ENCODE results near the gene KCND1.

Gene KCND1

DNA sequence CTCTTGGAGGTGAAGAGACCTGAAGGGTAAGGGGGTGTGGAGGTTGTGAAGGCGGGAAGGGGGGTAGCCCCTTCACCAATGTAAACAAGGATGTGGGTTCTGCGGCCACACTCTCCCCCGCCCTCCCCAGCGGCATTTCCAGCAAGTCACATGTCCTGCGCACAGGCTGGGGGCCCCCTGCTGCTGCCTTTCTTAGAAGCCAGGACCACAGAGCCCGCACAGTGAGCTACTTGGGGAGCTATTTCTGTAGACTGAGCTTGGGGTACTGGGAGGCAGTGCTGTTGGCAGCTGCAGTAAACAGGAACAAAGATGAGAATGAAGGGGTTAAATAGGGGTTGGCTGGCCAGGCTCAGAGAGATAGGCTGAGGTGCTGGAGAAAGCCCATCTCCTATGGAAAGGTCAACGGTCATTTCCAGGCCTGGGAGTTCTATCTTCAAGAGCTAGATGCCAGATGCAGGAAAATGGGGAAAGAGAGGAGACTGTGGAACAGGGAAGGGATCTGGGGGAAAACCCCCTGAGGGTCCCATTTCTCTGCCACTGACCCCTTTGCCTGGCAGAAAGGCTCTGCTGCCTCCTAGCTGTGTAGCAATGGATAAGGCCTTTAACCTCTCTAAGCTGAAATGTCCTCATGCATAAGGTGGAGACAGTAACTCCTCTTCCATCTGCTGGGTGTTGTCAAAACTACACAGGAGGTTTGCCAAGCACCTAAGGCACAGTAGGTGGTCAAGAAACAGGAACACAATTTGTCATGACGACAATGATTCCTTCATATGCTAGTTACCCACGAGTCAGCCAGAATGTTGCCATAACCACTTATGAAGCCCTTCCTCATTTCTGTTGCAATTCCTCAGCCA is 34.4 kb downstream of the KCND1 start:
- DNase-seq (ENCODE audit: low spot score): no peak

DNA sequence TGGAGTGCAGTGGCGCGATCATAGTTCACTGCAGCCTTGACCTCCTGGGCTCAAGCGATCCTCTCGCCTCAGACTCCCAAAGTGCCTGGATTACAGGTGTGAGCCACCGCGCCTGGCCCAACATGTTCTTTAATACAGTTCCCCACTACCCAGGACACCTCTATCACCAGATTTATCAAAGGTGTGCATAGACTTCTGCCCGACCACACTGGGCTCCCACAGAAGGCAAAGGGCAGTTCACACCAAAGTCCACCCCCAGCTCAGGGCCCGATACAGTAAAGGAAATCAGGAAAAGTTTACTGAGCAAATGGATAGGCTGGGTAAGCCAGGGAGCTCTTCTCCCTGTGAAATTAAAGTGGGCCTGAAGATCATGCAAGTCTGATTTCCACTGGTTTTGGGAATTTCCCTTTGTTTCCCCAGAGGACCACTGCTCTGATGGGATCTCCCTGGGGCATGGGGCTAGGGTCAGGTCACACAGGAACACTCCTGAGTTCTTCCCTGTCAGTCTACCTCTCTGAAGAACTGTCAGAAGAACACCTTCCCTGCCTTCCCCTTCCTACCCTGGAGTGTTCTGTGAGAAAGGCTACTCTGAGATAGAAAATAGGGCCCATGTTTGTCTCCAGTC is 35.1 kb downstream of the KCND1 start:
- no peak for DNase-seq (ENCODE audit: low spot score)

DNA sequence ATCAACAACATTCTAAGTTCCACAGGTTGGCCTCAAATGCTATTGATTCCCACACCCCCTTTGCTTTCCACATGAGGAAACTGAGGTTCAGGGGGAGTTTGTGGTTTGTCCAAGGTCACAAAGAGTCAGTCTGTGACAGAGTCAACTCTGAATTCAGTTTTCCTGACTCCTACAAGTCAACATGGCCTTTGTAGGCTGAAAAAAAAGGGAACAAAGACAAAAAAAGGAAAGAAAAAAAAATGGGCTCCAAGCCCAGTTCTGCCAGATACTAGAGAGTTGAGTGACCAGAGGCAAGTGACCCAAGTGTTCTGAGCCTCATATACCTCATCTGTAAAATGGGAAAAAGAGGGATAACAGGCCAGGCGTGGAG is 36.4 kb downstream of the KCND1 start:
- no peak for DNase-seq (ENCODE audit: low spot score)

DNA sequence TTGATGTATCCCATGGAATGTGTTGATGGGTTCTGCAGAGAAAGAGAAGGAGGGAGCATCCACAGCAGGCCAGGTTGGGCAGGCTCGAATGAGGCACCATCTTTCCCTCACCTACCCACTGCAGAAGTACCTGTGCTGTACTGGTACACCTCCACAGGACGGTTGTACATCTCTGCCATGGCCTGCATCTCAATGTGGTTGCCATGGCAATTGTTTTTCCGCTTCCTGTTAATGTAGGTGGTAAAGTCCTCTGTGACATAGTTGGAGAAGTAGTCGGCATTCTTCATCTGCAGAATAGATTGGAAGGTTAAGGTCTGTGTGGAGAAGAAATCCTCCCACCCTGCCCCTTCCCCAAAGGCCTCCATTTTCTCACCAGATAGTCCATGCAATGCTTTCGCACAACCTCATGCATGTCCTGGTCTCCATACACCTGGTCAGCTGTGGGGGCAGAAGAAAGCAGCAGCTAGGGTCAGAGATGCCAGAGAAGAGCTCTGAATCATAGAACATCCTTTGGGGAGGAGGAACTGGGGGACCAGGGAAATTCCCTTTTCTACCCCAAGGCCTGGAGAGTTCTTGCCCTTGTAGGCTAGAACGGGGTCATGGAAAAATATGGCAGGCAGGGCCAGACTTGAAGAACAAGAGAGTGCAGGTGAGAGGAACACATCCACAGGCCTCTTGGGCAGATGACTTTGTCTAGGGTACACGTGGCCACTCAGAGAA is 36.9 kb downstream of the KCND1 start:
- DNase-seq (ENCODE audit: low spot score): no peak

DNA sequence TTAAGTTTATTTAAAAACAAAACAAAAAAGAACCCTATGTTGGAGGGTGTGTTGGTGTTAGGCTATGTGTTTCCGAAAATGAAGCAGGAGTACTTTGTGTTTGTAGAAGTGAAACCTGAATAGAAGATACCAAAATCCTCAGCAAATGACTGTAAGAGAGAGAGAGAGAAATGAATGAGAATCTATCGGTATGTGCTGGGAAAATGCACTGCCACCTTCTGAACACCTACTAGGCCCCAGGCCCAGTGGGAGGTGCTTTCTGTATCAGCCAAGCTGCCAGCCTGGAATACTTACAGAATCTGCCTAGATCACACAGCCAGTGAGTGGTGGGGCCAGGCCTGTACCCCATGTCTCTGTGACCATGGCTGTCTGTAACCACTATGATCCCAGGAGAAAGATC is 37.9 kb downstream of the KCND1 start:
- DNase-seq (ENCODE audit: low spot score): no peak

DNA sequence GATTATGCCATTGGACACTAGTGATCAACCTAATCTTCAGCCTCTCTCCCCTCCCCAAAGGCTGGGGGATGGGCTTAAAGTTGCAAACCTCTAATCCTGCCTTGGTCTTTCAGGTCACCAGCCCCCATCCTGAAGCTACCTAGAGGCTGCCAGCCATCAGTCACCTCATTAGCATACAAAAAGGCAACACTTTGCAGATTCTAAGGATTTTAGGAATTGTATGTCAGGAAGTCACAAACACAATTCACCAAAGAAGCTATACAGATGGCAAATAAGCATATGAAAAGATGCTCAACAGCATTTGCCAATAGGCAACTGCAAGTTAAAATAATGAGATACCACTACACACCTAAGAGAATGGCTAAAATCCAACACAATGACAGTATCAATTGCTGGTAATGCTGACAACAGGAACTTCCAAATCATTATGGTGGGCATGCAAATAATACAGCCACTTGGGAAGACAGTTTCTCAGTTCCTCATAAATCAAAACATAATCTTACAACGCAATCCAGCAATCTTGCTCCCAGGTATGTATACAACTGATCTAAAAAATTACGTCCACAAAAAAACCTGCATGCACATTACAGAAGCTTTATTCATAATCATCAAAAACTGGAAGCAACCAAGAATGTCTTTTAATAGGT is 43.8 kb downstream of the KCND1 start:
- no peak for DNase-seq (ENCODE audit: low spot score)

DNA sequence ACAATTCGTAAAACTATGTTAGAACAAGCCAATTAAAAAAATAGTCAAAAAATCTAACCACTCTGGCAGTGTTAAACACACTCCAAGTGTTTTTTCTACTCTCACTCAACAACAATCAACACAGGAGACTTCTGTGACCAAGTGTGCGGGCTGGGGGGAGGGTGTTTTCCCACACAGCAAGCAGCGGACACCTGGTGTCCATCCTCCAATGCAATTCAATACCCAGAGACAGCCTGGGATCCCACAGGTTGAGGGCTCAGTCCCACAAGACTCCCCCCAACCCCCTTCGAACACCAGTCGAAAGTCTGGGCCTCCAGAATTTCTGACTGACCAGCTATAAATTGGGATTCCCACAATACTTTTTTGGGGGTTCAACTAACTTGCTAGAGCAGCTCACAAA is 44.5 kb downstream of the KCND1 start:
- no peak for DNase-seq (ENCODE audit: low spot score)

DNA sequence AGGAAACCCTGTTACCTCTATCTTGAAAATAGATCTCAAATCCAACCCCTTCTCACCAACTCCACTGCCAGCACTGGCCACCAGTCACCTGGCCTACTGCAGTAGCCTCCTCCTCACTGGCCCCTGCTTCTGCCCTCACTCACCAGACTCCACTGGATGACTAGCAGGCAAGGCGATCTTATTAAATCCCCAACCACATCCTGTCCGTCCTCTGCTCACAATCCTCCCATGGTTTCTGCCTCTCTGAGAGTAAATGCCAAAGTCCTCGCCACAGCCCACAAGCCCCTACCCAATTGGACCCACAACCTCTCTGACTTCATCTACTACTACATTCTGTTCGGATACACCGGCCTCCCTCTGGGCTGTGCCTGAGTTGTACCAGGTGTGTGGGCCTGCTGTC is 47.4 kb downstream of the KCND1 start:
- no peak for DNase-seq (ENCODE audit: low spot score)

DNA sequence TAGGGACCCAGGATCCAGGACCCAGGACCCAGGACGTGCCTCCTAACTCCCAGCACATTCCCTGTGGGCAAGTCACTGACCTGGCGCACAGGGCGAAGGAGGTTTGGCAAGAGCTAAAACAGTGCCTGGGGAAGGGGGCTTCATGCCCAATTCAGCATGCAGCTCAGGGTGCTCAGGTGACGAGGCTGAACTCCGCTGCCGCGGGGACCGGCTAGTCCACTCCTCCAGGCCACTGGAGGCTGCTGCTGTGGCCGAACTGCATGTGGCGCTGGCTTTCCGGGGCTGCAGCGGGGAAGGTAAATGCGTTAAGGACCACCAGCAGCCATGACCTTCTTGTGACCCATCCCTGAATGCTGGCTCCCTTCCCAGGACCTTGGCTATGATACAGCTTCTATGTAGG is 47.9 kb downstream of the KCND1 start:
- DNase-seq (ENCODE audit: low spot score): no peak

DNA sequence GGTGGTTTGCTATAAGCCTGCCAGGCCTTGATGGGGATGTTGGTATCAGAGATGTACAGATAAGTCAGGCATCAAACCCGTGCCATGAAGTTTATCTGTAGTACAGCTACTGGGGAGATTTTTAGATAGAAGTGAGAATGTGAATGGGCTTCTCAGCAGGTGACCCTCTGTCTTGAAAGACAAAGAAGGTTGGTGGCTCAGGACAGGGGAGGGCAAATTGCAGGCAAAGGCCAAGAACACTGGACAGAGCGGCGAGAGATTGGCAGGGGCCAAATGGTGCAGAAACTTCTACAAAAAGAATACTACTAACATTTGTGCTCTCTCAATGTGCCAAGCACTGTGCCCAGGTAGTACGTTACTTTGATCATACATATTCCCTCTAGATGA is 50.9 kb downstream of the KCND1 start:
- DNase-seq (ENCODE audit: low spot score): no peak

DNA sequence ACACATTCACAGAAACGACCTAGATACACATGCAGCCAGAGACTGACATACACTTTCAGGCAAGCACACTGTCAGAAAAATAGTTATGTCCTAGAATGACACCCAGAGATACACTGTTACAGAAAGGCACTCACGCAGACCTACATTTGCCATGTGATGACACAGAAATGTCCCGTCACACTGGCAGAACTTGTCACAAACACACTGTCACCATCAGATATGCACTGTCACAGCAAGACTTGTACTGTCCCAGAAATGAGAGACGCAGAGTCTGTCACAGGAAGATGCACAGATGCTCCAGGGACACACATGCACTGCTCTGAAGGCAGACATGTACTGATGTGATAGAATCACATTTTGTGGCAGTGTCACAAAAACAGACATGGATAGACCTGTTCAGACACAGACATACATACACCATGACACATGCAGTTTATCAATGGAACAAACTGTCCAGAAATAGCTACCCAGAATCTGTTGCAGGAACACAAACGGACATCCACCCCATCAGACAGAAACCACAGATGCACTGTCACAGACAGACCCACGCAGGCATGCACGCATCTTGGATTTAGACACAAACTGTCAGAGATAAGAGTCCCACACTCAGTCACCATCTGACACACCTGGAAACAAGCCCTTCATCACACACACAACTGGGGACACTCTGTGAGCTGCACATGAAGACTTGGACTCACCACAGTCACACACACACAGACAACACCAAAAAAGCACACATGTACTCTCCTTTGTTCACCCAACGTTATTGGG is 51.5 kb downstream of the KCND1 start:
- no peak for DNase-seq (ENCODE audit: low spot score)

DNA sequence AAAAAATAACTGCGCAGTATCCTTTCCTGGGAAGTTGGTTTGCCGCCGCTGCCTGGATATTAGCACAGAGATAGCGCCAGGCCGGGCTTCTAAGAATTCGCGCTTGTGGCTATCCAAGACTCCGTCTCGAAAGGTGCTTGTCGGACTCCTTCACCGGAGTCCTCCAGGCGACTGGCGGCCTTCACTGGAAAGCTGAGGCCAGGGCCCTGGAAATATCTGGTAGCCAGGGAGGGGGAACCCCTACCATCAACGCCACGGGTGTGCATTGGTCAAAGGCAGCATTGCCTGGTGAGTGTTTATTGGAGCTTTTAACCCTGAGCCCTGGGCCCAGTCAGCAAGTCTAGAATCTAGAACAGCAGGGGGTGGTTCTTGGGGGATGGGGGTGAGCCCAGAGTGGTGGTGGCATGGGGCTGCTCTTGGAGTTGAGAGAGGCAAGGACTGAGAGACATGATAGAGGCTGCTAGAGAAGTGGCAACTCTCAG is 52.2 kb downstream of the KCND1 start:
- no peak for DNase-seq (ENCODE audit: low spot score)

DNA sequence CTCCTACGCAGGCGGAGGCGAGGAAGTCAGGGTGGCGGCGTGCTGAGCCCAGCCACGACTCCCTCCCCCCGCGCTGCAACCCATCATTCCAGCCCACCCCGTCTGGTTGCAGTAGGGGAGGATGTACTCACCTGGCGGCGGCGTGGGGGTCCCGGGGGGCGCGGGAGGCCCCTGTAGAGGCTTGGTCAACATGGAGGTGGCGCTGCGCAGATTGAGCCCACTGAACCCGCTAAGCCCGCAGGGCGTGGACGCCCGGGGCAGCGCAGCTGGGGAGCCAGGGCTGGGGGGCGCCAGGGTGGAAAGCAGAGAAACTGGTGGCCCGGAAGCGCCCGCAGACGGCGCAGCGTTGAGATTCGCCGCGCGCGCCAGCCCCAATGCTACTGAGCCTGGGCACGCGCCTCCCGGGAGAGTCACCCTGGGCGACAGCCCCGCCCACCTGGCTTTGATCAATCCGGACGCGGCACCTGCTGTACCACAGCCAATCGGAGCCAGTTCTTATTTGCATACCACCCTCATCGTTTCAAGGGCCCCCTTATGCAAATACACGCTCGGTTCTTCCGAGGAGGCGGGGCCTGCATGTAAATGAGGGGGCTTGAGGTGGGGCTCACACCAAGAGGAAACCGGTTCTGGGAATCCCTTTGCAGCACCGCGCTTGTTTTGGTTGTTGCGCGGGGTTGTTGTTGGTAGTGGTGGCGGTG is 52.9 kb downstream of the KCND1 start, which contains the start of gene PIM2:
TSS of gene PIM2 (minus strand) at position 382 of the 698 bp plus-strand sequence. CDS start at position 192, 190 bp downstream.
- peak; percentile 88 for DNase-seq (ENCODE audit: low spot score)

DNA sequence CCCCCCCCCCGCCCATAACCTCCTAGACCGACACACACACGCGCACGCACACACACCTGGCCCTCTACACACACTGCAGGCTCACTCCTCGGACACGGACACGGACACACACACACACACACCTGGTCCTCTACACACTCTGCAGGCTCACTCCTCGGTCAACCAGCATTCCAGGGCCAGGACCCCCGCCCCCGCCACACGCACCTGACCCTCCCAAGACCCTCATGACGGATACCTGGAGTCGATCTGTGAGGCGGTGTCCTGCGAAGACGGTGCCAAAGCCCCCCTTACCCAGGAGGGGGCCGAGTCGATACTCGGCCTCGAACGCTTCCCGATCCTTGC is 53.4 kb downstream of the KCND1 start:
- no peak for DNase-seq (ENCODE audit: low spot score)

DNA sequence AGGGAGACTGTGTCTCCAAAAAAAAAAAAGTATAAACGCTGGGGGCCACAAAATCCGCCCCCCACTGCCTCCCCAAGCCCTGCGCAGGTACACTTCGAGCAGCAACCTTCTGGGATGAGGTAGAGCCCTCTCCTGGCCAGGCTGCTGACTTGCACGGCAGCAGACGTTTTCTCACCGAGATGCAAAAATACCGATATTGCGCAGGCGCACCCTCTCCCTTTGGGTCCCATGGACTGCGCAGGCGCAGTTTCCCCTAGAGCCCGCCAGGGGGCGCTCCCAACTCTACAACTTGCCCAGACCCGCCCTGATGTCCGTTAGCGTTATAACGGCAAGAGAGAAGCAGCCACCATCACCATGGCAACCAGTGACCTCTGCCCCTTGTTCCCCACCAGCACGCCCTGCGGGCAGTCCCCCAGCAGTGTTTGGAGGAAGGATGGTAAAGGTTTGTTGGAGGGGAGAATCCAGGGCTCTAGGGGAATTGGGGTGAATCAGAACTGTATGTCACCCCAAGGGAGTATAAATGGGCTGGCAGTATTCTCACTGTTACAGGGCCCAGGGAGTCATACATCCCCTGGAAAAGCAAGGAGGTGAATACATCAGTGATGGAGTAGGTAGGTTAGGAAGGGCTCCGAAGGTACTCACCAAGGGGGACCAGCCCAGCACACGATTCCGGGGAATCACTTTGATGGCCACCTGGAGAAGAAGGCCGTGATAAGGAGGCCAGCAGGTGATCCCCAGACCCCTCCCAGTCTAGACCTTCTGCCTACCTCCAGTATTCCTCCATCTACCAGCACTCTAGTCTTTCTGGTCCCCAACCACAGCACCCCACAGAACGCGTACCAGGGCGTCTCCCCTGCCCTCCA is 54.3 kb downstream of the KCND1 start:
- peak; percentile 84 for DNase-seq (ENCODE audit: low spot score)

DNA sequence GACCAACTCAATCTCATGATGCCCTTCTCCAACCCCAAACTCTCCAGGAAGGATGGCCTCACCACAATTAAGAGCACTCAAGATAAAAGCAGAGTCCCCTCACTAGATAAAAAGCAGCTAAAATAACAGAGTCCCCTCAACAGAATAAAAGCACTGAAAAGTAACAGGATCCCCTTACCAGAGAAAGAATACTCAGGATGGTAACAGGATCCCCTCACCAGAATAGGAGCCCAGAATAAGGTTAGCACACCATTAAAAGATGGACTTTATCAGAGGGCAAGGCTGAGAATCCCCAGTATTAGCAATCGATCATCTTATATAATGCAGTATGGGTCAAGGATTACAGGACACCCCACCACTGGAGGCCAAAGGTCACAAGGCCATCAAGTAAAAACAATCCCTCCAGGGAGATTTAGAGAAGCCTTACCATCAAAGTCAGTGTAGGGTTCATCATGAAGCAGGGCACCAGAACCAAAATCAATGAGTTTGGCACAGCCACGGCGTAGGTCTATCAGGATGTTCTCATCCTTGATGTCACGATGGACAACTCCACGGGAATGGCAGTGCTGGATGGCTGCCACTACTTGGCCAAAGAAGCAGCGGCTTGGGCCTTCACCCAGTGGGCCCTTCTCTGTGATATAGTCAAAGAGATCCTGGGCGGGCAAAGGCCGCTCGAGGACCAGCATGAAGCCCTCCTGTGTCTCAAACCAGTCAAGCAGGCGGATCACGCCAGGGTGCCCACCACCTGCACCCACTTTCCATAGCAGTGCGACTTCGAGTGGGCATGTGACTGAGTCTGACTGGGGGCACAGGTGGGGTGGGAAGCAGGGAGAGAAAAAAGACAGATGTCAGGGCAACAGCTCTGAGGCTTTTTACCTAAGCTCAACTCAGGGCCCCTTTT is 56.8 kb downstream of the KCND1 start:
- no peak for DNase-seq (ENCODE audit: low spot score)

DNA sequence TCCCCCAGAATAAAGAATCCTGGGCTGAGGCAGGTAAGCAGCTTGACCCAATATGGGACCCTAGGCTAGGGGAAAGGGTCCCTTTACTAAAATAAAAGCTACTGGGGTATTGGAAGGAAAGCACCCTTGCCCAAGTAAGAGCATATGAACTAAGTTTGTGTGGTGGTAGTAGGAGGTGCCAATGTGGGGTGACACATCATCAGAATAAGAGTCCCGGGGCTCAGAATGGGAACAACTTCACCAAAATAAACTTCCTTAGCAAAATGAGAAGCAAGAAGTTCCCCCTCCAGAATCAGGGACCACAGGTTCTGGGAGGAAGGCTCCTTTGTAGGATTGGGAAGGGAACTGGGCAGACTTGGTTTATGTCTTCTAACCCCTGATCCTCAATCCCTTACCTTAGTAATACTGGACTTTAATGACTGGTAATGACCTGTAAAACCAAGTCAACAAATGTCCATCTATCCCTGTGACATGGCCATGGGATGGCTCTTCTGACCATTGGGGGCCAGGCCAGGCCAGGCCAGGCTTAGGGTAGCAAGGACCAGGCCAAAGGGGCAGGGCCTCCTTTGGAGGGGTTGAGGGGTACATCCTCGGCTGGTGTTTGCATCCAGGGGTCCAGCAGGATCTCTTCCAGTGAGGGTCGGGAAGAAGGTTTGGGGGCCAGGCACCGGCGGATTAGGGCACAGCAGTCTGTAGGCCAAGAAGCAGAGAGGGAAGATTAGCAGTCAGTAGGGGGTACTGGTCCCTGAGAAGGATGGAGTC is 57.9 kb downstream of the KCND1 start:
- DNase-seq (ENCODE audit: low spot score): no peak

Data from D341Med (cell line).